Glutamatergic neuron (in vitro differentiated cells): Measurements from ENCODE around the gene COX7B. TPM values are rescaled to one million over a fixed set of nuclear protein-coding genes. Genes with fewer than 3 reads are reported as not detected.

ENCODE experiments used
- DNase-seq: peaks from one replicate; pipeline ENCODE4 v3.0.0; 2022
- H3K27ac Mint-ChIP-seq: one replicate; pipeline ENCODE4 v1.8.0; 2020; ENCODE audit warnings: mild to moderate bottlenecking, mixed read lengths, inconsistent platforms; ENCODE audit not compliant: unreplicated experiment
- H3K27me3 Mint-ChIP-seq: one replicate; pipeline ENCODE4 v1.8.0; 2020; ENCODE audit warnings: mild to moderate bottlenecking, moderate library complexity, mixed read lengths, inconsistent platforms; ENCODE audit not compliant: unreplicated experiment
- H3K36me3 Mint-ChIP-seq: one replicate; pipeline ENCODE4 v1.8.0; 2020; ENCODE audit warnings: mild to moderate bottlenecking, mixed read lengths, inconsistent platforms; ENCODE audit not compliant: unreplicated experiment
- H3K4me1 Mint-ChIP-seq: one replicate; pipeline ENCODE4 v1.8.0; 2020; ENCODE audit warnings: mild to moderate bottlenecking, low read depth, mixed read lengths, inconsistent platforms; ENCODE audit not compliant: unreplicated experiment
- H3K4me3 Mint-ChIP-seq: one replicate; pipeline ENCODE4 v1.8.0; 2020; ENCODE audit warnings: mild to moderate bottlenecking, mixed read lengths, inconsistent platforms; ENCODE audit not compliant: unreplicated experiment
- H3K9me3 Mint-ChIP-seq: one replicate; pipeline ENCODE4 v1.8.0; 2020; ENCODE audit warnings: mild to moderate bottlenecking, moderate library complexity, mixed read lengths, inconsistent platforms; ENCODE audit not compliant: unreplicated experiment
- total RNA-seq: library from RNA; stranded (reverse); fragmentation: NEBNext Ultra II Directional; extraction: Animal tissue kit (Norgen Biotek cat#: 25700); gene quantifications from one replicate; pipeline ENCODE4 v1.2.1, GENCODE V29; 2021; ENCODE audit not compliant: unreplicated experiment
- TF ChIP-seq, protein P1 (sequence below): fragments of 200-600 bp; sonication (generic); IDR thresholded peaks from one replicate; pipeline ENCODE4 v1.5.0; 2021; ENCODE audit not compliant: partially characterized antibody, unreplicated experiment

The COX7B gene
- total RNA-seq, 1 donor from 2014 or later: 188 TPM

- Mint-ChIP-seq H3K4me1 (no peaks in the 10 kb centered on the region), H3K27me3 (no peaks in the 10 kb centered on the region), H3K9me3 (no peaks in the 10 kb centered on the region), H3K36me3 (no peaks in the 10 kb centered on the region), H3K4me3 (no peak overlapping the region), H3K27ac (no peak overlapping the region)
- TF ChIP-seq, protein P1, sequence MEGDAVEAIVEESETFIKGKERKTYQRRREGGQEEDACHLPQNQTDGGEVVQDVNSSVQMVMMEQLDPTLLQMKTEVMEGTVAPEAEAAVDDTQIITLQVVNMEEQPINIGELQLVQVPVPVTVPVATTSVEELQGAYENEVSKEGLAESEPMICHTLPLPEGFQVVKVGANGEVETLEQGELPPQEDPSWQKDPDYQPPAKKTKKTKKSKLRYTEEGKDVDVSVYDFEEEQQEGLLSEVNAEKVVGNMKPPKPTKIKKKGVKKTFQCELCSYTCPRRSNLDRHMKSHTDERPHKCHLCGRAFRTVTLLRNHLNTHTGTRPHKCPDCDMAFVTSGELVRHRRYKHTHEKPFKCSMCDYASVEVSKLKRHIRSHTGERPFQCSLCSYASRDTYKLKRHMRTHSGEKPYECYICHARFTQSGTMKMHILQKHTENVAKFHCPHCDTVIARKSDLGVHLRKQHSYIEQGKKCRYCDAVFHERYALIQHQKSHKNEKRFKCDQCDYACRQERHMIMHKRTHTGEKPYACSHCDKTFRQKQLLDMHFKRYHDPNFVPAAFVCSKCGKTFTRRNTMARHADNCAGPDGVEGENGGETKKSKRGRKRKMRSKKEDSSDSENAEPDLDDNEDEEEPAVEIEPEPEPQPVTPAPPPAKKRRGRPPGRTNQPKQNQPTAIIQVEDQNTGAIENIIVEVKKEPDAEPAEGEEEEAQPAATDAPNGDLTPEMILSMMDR: no peak
- no peak for DNase-seq
These were observed 52.9 kb downstream of the COX7B start for GRCh38 chrX:77952173-77952572.

DNA sequence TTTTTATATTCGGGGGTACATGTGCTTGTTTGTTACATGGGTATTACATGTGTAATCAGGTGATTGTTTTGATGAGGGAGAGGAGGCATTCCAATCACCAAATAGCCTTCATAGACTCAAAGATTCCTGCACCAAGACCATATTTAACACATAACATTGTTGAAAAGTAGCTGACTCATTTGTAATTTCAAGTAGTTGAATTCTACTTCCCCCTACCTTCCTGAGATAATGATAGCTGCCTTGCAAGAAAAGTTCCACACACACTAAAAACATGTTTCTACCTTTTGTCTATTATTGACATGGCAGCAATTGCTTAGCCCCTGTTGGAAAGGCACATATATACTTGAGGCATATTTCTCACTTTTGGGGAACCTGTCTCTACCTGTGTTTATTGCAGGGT lies 54.0 kb downstream of the COX7B start:
- Mint-ChIP-seq H3K27me3 (no peaks in the 10 kb centered on the region), H3K36me3 (no peaks in the 10 kb centered on the region), H3K4me1 (no peaks in the 10 kb centered on the region), H3K27ac (no peak overlapping the region), H3K4me3 (no peak overlapping the region), H3K9me3 (no peaks in the 10 kb centered on the region)
- no peak for DNase-seq
- TF ChIP-seq, protein P1: no peak

DNA sequence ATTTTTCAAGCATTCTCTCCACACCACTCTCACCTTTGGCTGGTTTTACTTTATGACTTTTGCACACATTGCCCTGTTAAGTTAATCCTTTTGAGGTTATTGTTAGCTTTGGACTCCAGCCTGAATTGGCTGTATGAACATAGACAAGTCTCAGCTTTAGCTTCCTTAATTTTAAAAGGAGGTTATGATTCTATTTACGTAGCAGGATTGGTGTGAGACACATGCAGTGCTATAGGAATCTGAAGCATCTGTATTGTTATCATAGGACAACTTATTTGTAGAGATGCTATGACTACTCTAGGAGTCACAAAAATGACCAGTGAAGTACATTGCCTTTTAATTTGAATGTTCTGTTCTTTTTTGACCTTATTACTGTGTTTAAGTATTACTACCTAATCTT lies 54.4 kb downstream of the COX7B start:
- H3K27me3 Mint-ChIP-seq: no peaks in the 10 kb centered on the region
- no peak overlapping the region for H3K27ac Mint-ChIP-seq
- H3K9me3 Mint-ChIP-seq: no peaks in the 10 kb centered on the region
- H3K4me3 Mint-ChIP-seq: no peak overlapping the region
- TF ChIP-seq, protein P1: no peak
- no peaks in the 10 kb centered on the region for H3K36me3 Mint-ChIP-seq
- no peaks in the 10 kb centered on the region for H3K4me1 Mint-ChIP-seq
- no peak for DNase-seq

Other genes starting within 250 kb of the COX7B start
- 152 TPM for gene ATRX, start 113.3 kb upstream of the COX7B start, total RNA-seq
- gene MAGT1, start 4.0 kb upstream of the COX7B start, total RNA-seq: 8.6 TPM
- gene ATP7A, start 11.2 kb downstream of the COX7B start, total RNA-seq: 11.5 TPM
- gene PGAM4, start 70.2 kb downstream of the COX7B start, total RNA-seq: not detected
- gene PGK1, start 204.8 kb downstream of the COX7B start, total RNA-seq: 263 TPM
- gene TAF9B, start 240.2 kb downstream of the COX7B start, total RNA-seq: 30.4 TPM